Fibroblast of the aortic adventitia (primary cell): ENCODE data around the gene GRM7. TPM values are rescaled to one million over a fixed set of nuclear protein-coding genes. Genes with fewer than 3 reads are reported as not detected.

Experiments used
- DNase-seq: peaks from one replicate; pipeline ENCODE4 v3.0.0-alpha.2; 2010; ENCODE audit warnings: low read depth
- H3K4me3 ChIP-seq: 2 replicates; pipeline ENCODE4 v1.5.1; 2011; ENCODE audit warnings: low read depth, mild to moderate bottlenecking, control low read depth, low read length, moderate library complexity
- total RNA-seq: library from RNA; depleted of rRNA; stranded (reverse); fragments of >200 nt; gene quantifications from 2 replicates; pipeline ENCODE4 v1.2.3, GENCODE V29; 2012; ENCODE audit warnings: low replicate concordance
- TF ChIP-seq, protein P1 (sequence below): IDR thresholded peaks from 2 replicates; pipeline ENCODE4 v1.5.1; 2011; ENCODE audit warnings: mild to moderate bottlenecking, low read length, control low read depth, inconsistent platforms; ENCODE audit not compliant: insufficient read depth

GRM7 gene
- total RNA-seq, 1 donor, result 0.09 TPM

DNA sequence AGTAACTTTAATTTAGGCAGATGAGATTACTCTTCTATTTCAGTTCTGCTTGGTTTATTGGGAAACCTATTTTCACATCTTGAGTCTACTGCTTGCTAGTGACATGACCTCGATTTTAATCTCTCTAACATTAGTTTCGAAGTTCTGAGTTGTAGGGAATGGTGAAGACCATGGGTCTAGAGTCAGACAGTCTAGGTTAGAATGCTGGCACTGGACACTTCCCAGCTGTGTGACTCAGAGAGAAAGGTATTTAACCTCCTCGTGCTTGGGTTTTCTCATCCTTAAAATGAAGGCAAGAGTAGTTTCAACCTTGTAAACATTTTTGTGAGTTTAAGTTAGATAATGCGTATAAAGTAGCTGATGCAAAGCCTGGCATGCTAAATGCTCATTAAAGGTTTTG is 422.1 kb downstream of the GRM7 start:
- H3K4me3 ChIP-seq, result no peak overlapping the region
- TF ChIP-seq, protein P1, sequence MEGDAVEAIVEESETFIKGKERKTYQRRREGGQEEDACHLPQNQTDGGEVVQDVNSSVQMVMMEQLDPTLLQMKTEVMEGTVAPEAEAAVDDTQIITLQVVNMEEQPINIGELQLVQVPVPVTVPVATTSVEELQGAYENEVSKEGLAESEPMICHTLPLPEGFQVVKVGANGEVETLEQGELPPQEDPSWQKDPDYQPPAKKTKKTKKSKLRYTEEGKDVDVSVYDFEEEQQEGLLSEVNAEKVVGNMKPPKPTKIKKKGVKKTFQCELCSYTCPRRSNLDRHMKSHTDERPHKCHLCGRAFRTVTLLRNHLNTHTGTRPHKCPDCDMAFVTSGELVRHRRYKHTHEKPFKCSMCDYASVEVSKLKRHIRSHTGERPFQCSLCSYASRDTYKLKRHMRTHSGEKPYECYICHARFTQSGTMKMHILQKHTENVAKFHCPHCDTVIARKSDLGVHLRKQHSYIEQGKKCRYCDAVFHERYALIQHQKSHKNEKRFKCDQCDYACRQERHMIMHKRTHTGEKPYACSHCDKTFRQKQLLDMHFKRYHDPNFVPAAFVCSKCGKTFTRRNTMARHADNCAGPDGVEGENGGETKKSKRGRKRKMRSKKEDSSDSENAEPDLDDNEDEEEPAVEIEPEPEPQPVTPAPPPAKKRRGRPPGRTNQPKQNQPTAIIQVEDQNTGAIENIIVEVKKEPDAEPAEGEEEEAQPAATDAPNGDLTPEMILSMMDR, result no peak
- DNase-seq, result no peak

DNA sequence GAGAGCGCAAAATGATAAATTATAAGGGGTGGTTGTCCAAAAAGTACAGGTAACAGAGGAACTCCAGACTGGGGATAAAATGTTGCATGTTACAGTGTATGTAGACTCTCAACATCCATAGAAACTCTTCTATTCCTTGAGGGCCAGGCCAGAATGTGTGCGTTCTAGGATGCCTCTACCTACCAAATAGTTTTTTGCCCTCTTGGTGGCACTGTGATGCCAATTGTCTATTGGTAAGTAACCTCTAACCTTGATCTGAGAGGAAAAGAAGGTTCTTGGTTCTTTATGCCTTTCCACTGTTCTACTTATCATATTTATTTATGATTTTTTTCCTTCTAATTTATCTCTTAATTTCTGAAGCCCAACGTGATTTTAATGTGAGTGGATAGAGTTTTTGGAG is 424.6 kb downstream of the GRM7 start:
- no peak overlapping the region for H3K4me3 ChIP-seq
- TF ChIP-seq, protein P1, result no peak
- DNase-seq, result no peak

DNA sequence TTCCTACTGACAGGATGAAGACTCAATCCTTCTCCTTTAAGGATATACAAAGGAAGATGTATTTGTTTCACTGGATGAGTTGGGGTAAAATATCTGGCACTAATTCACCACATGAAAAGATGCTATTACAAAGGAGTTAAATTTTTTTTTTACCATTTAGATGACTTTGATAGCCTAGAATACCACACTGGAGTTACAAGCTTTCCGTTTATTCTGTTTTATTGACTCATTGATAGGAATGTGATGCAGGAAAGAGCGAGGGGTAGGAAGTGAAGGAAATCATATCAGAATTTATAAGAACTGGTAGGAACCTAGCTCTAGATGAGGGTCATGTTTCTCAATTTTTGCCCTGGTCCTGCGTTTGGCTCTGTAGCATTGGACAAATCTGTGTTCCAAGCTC is 427.2 kb downstream of the GRM7 start:
- DNase-seq, result no peak
- no peak overlapping the region for H3K4me3 ChIP-seq
- TF ChIP-seq, protein P1, result no peak

DNA sequence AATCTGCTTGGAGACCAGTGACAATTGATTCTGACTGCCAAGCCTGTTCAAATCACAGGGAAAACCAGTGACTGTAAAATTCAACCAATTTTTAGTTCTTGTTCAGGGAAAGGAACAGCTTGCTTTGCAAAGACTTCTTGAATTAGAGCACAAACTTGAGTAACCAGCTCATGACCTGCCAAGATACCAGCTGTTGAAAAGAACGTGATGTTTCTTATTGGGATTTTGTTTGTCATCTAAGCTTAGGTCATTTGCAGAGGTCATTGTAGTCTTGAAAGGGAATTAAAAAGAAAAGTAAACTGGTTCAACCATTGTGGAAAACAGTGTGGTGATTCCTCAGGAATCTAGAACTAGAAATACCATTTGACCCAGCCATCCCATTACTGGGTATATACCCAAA is 428.2 kb downstream of the GRM7 start:
- no peak for DNase-seq
- TF ChIP-seq, protein P1, result no peak
- no peak overlapping the region for H3K4me3 ChIP-seq

DNA sequence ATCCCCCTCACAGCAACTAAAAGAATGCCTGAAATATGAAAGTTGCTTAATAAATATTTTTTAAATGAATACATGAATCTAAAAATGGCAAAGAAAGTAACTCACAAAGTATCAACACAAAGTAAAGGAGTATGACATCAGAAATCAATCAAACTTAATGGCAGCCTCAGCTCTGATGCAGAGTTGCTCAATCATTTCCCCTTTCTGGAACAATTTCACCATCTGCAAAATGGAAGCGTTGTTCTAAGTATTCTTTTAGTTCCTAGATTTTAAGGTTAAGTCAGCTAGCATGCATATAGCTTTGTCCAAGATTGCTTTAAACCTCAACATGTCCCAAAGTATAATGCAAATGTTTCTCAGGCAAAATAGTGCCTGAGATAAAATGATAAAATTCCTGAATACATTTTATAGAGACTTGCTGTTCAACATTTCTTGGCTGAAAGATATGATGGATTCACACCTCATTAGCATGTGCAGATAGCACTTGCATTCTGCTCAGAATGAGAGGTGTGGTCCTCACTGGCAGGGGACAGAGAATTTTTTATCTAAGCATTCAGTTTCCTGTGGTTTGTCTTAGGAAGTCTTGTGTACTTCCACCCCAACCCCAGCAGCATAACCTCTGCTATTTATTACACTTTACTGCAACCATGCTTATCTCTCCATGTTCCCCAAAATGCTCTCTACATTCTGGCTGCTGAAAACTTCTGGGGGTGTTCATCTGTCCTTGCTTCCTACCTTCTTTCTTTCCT is 429.3 kb downstream of the GRM7 start:
- TF ChIP-seq, protein P1, result no peak
- DNase-seq, result no peak
- no peak overlapping the region for H3K4me3 ChIP-seq

DNA sequence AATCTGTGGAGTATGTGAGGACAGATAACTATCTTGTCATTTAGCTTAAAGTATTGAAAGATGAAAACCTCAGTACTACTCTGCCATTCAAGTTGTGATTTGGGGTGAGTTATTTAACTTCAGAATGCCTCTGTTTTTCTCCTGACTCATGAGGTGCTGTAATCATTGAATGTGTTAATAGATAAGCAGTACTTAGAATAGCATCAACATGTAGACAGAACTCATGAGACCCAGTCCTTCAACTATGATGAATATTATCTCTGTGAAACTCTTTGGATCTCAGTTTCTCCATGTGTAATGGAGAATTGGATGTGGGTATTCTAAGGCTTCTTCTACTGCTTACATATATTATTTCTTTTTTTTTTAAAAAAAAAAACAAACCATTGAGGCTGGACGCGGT is 431.4 kb downstream of the GRM7 start:
- TF ChIP-seq, protein P1, result no peak
- DNase-seq, result no peak
- no peak overlapping the region for H3K4me3 ChIP-seq

DNA sequence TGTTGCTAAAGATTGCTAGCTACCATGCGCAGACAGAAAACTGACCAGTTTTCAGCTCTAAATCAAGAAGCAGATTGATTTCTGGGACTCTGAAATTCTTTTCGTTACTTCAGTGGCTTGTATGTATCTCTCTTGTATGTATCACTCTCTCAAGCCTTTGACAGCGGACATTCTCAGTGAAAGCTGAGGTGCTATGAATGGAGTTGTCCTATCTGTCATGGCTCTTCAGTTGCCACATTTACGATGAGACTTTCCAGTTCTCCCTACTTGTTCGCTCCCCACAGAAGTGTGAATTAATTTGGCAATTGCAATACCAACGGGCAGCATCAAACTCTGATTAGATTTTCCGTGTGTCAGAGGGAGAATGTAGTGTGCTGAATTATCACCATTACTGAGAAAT is 432.4 kb downstream of the GRM7 start:
- H3K4me3 ChIP-seq, result no peak overlapping the region
- DNase-seq, result no peak
- TF ChIP-seq, protein P1, result no peak
